RPMI8226 (cell line): ENCODE data around the gene SUPT4H1.
A peak's percentile ranks its signal among the peaks of the same experiment; 100 is the strongest.

Experiments used
- DNase-seq: peaks from one replicate; pipeline ENCODE4 v3.0.0-alpha.2; 2015

Gene SUPT4H1

GRCh38 chr17:58316260-58316960 lies 35.6 kb downstream of the SUPT4H1 start:
- DNase-seq = no peak

GRCh38 chr17:58315750-58316149 lies 36.3 kb downstream of the SUPT4H1 start:
- no peak for DNase-seq

GRCh38 chr17:58315281-58315711 lies 36.7 kb downstream of the SUPT4H1 start:
- DNase-seq = no peak

GRCh38 chr17:58314706-58315015 lies 37.3 kb downstream of the SUPT4H1 start:
- no peak for DNase-seq

GRCh38 chr17:58313815-58314705 lies 37.9 kb downstream of the SUPT4H1 start:
- DNase-seq = no peak

- no peak for DNase-seq
These were observed 39.2 kb downstream of the SUPT4H1 start for GRCh38 chr17:58312829-58313228.

- no peak for DNase-seq
These were observed 39.9 kb downstream of the SUPT4H1 start for GRCh38 chr17:58312021-58312630.

GRCh38 chr17:58311429-58311894 lies 40.5 kb downstream of the SUPT4H1 start:
- DNase-seq = no peak

GRCh38 chr17:58310511-58311428 lies 41.2 kb downstream of the SUPT4H1 start:
- DNase-seq = no peak

GRCh38 chr17:58309918-58310259 lies 42.1 kb downstream of the SUPT4H1 start:
- no peak for DNase-seq

GRCh38 chr17:58308985-58309917 lies 42.8 kb downstream of the SUPT4H1 start:
- DNase-seq = no peak

GRCh38 chr17:58308173-58308984 lies 43.6 kb downstream of the SUPT4H1 start:
- DNase-seq = no peak

- DNase-seq = no peak
These were observed 44.4 kb downstream of the SUPT4H1 start for GRCh38 chr17:58307468-58308172.

GRCh38 chr17:58306131-58306951 lies 45.7 kb downstream of the SUPT4H1 start:
- DNase-seq = no peak

GRCh38 chr17:58305626-58306025 lies 46.4 kb downstream of the SUPT4H1 start:
- DNase-seq = no peak

GRCh38 chr17:58304750-58305486 lies 47.1 kb downstream of the SUPT4H1 start:
- DNase-seq = no peak

GRCh38 chr17:58303971-58304749 lies 47.8 kb downstream of the SUPT4H1 start:
- peak; percentile 75 for DNase-seq
